ENCODE measurements around the gene CES4A. TPM values are rescaled to one million over a fixed set of nuclear protein-coding genes. Genes with fewer than 3 reads are reported as not detected.

CES4A gene
- total RNA-seq, 4 donors from 2014 or later = 4.4 to 48.1 (median 14.3) TPM

DNA sequence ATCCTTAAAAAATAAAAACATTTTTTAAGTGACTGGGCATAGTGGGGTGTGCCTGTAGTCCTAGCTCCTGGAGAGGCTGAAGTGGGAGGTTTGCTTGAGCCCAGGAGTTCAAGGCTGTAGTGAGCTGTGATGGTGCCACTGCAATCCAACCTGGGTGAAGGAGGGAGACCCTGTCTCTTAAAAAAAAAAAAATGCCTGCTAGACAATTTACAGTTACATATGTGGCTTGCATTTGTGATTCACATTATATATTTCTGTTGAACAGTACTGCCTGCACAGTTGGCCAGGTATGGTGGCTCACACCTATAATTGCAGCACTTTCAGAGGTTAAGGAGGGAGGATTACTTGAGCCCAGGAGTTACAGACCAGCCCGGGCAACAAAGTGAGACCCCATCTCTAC is 64.0 kb downstream of the CES4A start:
- DNase-seq (ENCODE audit: low spot score) = no peak
- no peak for ATAC-seq (ENCODE audit: low FRiP score)
- TF ChIP-seq, protein P1, sequence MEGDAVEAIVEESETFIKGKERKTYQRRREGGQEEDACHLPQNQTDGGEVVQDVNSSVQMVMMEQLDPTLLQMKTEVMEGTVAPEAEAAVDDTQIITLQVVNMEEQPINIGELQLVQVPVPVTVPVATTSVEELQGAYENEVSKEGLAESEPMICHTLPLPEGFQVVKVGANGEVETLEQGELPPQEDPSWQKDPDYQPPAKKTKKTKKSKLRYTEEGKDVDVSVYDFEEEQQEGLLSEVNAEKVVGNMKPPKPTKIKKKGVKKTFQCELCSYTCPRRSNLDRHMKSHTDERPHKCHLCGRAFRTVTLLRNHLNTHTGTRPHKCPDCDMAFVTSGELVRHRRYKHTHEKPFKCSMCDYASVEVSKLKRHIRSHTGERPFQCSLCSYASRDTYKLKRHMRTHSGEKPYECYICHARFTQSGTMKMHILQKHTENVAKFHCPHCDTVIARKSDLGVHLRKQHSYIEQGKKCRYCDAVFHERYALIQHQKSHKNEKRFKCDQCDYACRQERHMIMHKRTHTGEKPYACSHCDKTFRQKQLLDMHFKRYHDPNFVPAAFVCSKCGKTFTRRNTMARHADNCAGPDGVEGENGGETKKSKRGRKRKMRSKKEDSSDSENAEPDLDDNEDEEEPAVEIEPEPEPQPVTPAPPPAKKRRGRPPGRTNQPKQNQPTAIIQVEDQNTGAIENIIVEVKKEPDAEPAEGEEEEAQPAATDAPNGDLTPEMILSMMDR (IDR thresholded peaks at IDR 0.05) = no peak

DNA sequence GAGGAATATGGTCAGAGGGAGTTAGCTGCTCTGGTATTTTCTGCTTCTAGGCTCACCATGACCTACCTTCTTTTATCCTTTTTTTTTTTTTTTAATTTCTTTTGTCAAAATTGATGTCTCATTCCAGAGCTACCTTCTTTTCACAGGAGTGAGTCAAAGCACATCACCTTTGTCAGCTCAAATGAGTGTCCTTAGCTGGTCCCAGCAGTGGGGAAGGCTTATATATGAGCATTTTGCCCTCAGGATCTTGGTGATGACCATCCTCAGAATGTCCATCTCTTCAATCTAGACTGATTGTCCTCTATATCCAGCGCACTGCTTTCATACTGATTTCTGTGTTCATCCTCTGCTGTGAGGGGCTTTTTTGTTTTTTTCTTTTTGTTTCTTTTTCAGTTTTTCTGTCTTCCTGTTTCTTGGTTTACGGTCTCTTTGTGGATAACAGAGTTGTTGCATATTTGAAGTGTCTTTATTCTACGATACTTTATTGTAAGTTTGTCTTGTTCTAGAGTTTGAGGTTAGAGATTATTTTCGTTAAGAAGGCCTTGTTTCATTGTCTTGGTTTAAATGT is 65.5 kb downstream of the CES4A start:
- no peak for DNase-seq (ENCODE audit: low spot score)
- TF ChIP-seq, protein P1 (IDR thresholded peaks at IDR 0.05) = no peak
- ATAC-seq (ENCODE audit: low FRiP score) = no peak

DNA sequence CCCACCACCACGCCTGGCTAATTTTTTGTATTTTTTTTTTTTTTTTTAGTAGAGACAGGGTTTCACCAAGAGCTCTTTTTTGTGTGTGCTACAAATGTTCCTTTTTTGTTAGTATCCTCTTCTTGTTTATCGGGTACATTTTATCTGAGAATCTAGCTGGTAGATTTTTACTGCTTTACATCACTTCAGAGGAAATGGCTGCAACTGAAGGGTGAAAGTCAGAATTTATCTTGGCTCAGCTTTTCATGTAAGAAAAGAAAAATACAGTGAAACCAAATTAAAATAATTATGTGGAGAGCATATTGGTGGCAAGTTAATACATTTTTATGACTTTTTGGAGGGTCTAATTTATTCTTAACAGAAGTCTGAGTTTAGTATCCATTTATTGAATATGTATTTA is 66.5 kb downstream of the CES4A start:
- ATAC-seq (ENCODE audit: low FRiP score) (no peak), DNase-seq (ENCODE audit: low spot score) (no peak)
- TF ChIP-seq, protein P1 (IDR thresholded peaks at IDR 0.05) = no peak

DNA sequence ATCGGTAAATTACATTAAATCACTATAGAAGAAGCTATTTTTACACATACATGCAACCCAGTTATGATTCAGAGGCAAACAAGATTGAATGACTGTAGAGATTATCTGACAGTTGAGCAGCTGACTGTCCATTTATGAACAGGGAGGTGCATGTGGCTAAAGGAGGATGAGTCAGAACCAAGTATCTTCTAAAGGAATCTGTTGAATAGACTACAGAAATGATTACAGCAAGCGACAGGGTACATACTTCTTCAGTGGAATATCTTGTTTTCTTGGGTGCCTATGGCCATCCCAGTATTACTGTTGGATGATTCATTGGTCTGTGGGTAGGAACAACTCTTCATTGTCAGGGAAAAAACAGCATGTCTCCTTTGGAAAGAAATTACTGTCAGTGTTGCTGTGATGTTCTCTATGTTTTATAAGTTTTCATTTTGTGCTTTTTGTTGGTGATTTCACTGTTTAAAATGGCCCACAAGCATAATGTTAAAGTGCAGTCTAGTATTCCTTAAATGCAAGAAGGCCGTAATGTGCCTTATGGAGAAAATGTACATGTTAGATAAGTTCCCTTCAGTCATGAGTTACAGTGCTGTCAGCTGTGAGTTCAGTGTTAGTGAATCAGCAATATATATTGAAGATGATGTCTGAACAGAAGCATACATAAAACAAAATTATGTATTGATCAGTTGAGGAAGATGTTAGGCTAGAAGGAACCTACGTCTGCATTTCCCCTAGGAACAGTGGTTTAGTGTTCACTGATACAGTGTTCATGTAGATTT is 67.5 kb downstream of the CES4A start:
- DNase-seq (ENCODE audit: low spot score) (no peak), ATAC-seq (ENCODE audit: low FRiP score) (peak; percentile 95)
- TF ChIP-seq, protein P1 (IDR thresholded peaks at IDR 0.05) = no peak

Small RNA genes within 50 kb of the gene (small RNA-seq; reads per million reads assigned to genes)
- not detected for gene RN7SL543P

Other genes starting within 250 kb of the CES4A start
- gene DYNC1LI2, start 237.0 kb upstream of the CES4A start, total RNA-seq = 100 to 1,000 TPM; 120 to 199 (median 169) TPM
- gene TERB1, start 187.0 kb upstream of the CES4A start, total RNA-seq = not detected
- 10 to 100 TPM; 29.7 to 36.4 (median 35.3) TPM for gene NAE1, start 157.6 kb upstream of the CES4A start, total RNA-seq
- not detected for gene CA7, start 144.2 kb upstream of the CES4A start, total RNA-seq
- gene PDP2, start 108.1 kb upstream of the CES4A start, total RNA-seq = 10 to 100 TPM; 17.9 to 48.2 (median 20.5) TPM
- not detected for gene CDH16, start 69.7 kb upstream of the CES4A start, total RNA-seq
- gene RRAD, start 63.1 kb upstream of the CES4A start, total RNA-seq = 10 to 100 TPM in 3 of 4 donors, 1 to 10 TPM in 1; 3.8 to 21.0 (median 11.9) TPM
- 10 to 100 TPM; 50.4 to 86.8 (median 70.4) TPM for gene CIAO2B, start 54.2 kb upstream of the CES4A start, total RNA-seq
- 10 to 100 TPM; 25.1 to 34.3 (median 28.1) TPM for gene CES2, start 53.1 kb upstream of the CES4A start, total RNA-seq
- 1 to 10 TPM in 1 of 4 donors, under 1 TPM in 3; 0.31 to 1.6 (median 0.84) TPM for gene CES3, start 27.3 kb upstream of the CES4A start, total RNA-seq
- 10 to 100 TPM; 30.3 to 77.6 (median 35.4) TPM for gene CBFB, start 40.6 kb downstream of the CES4A start, total RNA-seq
- gene PHAF1, start 121.4 kb downstream of the CES4A start, total RNA-seq = 10 to 100 TPM; 12.1 to 28.8 (median 16.4) TPM
- 10 to 100 TPM in 3 of 4 donors, 1 to 10 TPM in 1; 6.8 to 19.2 (median 14.9) TPM for gene B3GNT9, start 162.4 kb downstream of the CES4A start, total RNA-seq
- 10 to 100 TPM; 25.3 to 32.5 (median 28.9) TPM for gene TRADD, start 171.3 kb downstream of the CES4A start, total RNA-seq
- 10 to 100 TPM; 12.8 to 24.7 (median 15.9) TPM for gene FBXL8, start 171.4 kb downstream of the CES4A start, total RNA-seq
- 10 to 100 TPM; 21.2 to 77.2 (median 35.8) TPM for gene HSF4, start 176.2 kb downstream of the CES4A start, total RNA-seq
- gene NOL3, start 181.9 kb downstream of the CES4A start, total RNA-seq = 10 to 100 TPM; 17.1 to 60.4 (median 41.3) TPM
- gene MATCAP1, start 195.4 kb downstream of the CES4A start, total RNA-seq = 10 to 100 TPM; 12.6 to 53.4 (median 17.2) TPM
- 10 to 100 TPM in 1 of 4 donors, 1 to 10 TPM in 3; 2.3 to 28.8 (median 3.4) TPM for gene EXOC3L1, start 201.5 kb downstream of the CES4A start, total RNA-seq
- 100 to 1,000 TPM in 2 of 4 donors, 10 to 100 TPM in 2; 84.9 to 156 (median 107) TPM for gene E2F4, start 203.6 kb downstream of the CES4A start, total RNA-seq
- 1 to 10 TPM; 1.9 to 4.2 (median 3.1) TPM for gene ELMO3, start 210.5 kb downstream of the CES4A start, total RNA-seq
- gene TMEM208, start 238.5 kb downstream of the CES4A start, total RNA-seq = 10 to 100 TPM; 33.0 to 45.4 (median 40.8) TPM

Measured in omental fat pad (tissue), 4 donors.